Mononuclear cell (primary cell): ENCODE data around the gene POLR2J. TPM values are rescaled to one million over a fixed set of nuclear protein-coding genes. Genes with fewer than 3 reads are reported as not detected.
"Not testable (repeated sequence)": the region's sequence is repeated elsewhere in the genome, so short reads cannot be mapped to it uniquely, and the experiment has no call there.

Experiments used
- H3K27me3 ChIP-seq: 2 replicates; pipeline ENCODE4 v1.6.0; 2011; ENCODE audit warnings: low read length, control low read depth; ENCODE audit not compliant: insufficient read depth
- H3K4me1 ChIP-seq: 2 replicates; pipeline ENCODE4 v1.5.1; 2011; ENCODE audit warnings: mild to moderate bottlenecking, low read length, control low read depth; ENCODE audit not compliant: insufficient read depth
- H3K4me3 ChIP-seq: 2 replicates; pipeline ENCODE4 v1.5.1; 2011; ENCODE audit warnings: mild to moderate bottlenecking, low read length, moderate library complexity
- H3K9me3 ChIP-seq: 2 replicates; pipeline ENCODE4 v1.5.1; 2011; ENCODE audit warnings: low read depth, mild to moderate bottlenecking, control low read depth, low read length
- total RNA-seq: library from RNA; depleted of rRNA; stranded (reverse); fragments of >200 nt; gene quantifications from one replicate; pipeline ENCODE4 v1.2.3, GENCODE V29; 2012

The POLR2J gene
- total RNA-seq, 1 donor, result 31.6 TPM

DNA sequence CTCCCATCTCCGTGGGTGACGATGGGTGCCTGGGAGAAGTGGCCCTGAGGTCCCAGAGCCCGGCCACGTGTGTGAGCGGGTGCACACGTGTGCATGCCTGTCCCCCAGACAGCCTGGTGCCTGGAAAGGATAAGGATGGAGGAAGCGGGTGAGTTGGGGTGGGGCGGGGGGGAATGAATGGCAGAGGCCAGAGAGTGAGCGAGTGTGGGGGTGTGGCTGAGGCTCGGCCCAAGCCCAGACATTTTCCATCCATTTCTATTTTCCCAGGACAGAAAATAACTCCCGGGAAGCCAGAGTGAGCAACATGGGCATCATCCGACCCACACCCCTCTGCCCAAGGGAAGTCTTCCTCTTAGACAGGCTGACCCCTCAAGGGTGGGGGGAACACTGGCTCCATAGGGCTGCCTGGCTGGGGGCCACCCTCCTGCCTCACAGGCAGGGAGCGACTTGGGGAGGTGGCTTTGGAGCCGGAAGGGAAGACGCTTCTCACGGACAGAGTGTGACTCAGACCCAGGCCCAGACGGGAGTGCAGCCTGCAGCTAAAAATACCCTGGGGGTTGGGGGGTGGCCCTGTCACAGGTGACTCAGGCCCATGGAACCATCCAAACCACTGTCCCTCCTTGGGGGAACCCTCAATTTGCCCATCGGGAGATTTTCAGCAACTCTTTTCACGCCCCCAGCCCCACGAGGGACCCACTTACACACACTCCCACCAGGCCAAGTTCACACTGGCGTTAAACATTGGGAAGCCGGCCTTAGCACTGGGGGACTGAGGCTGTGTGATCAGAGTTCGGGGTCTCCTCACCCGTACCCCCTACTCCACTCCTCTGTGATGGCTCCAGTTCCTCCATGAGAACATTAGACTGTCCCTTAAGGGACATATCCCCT lies 26.8 kb upstream of the POLR2J start:
- H3K9me3 ChIP-seq, H3K4me3 ChIP-seq, H3K27me3 ChIP-seq, H3K4me1 ChIP-seq: not testable (repeated sequence)

DNA sequence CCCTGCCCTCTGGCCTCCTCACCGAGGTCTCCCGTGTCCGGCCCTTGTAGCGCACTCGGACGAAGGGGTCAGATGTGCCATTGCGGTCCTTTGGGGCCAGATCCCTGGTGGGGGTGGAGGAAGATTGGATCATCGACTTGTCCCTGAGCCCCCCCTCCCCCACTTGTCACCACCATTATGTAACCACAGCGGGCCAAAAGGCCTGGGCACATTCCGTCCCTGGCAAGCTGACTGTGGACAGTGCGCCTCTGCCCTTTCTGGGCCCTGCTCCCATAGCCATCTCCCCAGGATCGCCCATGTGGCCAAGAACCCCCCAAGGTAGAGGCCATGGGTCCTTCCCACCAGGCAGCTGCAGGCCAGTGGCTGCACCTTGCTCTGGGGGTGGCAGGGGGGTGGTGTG lies 24.4 kb upstream of the POLR2J start:
- H3K9me3 ChIP-seq, H3K27me3 ChIP-seq, H3K4me1 ChIP-seq, H3K4me3 ChIP-seq: not testable (repeated sequence)

DNA sequence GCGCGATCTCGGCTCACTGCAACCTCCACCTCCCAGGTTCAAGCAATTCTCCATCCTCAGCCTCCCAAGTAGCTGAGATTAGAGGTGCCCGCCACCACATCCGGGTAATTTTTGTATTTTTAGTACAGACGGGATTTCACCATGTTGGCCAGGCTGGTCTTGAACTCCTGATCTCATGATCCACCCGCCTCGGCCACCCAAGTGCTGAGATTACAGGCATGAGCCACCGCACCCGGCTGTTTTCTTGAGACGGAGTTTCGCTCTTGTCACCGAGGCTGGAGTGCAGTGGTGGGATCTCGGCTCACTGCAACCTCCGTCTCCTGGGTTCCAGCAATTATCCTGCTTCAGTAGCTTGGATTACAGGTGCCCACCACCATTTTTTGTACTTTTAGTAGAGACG lies 19.6 kb upstream of the POLR2J start:
- not testable (repeated sequence) for H3K9me3 ChIP-seq, H3K4me3 ChIP-seq, H3K27me3 ChIP-seq, H3K4me1 ChIP-seq

DNA sequence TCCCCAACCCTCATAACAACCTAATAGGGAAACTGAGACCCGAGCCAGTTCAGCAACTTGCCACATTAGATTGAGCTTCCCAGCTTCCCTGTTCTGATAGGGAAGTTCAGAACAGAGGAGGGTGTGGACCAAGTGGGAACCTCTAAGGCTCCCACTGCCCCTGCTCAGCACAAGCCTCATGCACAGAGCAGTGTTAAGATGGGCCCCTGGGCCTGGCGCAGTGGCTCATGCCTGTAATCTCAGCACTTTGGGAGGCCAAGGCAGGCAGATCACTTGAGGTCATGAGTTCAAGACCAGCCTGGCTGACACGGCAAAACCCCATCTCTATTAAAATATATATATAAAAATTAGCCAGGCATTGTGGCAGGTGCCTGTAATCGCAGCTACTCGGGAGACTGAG lies 18.6 kb upstream of the POLR2J start:
- H3K4me1 ChIP-seq, H3K4me3 ChIP-seq, H3K27me3 ChIP-seq, H3K9me3 ChIP-seq: not testable (repeated sequence)

DNA sequence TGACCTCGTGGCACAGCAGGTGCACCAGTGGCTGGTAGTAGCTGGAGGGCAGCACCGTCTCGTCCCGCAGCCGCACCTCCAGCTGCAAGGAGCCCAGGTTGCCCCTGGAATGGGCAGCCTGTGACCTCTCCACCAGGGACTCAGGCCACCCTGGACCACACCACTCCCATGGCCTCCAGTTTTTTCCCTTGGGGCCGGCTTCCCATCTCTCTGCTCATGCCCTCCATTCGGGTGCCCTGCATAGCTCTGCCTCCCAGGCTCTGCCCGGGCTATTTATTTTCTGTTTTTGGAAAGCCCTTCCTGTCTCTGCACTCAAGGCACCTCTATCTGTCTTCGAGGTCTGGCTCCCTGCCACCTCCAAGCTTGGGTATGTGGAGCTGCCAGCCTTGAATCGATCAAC lies 18.1 kb upstream of the POLR2J start:
- H3K4me1 ChIP-seq, H3K27me3 ChIP-seq, H3K9me3 ChIP-seq, H3K4me3 ChIP-seq: not testable (repeated sequence)

DNA sequence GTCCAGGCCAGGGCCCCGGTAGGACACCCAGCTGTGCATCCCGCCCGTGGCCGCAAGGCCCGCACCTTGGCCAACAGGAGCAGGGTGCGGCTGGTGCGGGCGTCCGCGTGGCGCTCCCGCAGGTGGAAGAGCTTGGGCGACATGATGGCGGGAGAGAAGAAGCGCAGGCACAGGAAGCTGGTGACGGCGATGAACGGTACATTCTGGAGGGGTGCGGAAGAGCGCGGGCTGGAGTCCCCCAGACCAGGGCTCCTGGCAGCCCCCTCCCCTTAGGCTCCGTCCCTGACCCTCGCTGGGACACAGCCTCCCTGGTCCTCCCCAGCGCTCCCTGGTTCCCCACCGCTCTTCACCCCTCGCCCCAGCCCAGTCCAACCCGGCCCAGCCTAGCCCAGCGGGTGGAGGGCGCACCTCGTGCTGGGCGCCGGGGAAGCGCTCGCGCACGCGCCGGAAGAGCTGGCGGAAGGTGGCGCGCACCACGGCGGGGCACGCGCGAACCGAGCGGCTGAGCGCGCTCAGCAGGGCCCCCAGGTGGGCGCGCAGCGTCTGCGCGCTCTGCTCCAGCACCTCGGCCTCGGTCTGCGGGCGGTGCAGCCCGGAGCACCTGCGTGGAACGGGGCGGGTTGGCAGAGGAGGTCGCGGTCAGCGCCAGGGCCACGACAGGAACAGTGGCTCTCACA lies 15.9 kb upstream of the POLR2J start:
- not testable (repeated sequence) for H3K4me3 ChIP-seq, H3K9me3 ChIP-seq, H3K27me3 ChIP-seq, H3K4me1 ChIP-seq

DNA sequence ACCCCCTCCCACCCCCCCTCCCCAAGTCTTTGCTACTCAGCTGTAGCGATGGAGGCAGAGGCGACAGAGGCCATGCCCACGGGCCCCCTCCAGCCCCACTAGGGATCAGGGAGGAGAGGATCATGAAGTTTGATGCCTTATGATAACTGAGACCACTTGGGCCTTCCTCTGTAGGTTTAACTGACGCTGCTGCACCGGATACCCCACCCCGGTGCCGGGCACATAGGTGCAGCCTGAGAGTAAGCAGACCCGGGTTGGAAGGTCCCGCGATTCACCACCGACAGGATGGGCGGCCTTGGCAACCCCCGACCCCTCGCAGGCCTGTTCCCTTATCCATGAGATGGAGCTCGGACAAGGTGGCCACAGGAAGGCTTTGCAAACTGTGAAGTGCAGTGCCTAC lies 15.3 kb upstream of the POLR2J start:
- H3K4me3 ChIP-seq, result peak overlapping the region; percentile 22
- H3K27me3 ChIP-seq, H3K9me3 ChIP-seq, H3K4me1 ChIP-seq: not testable (repeated sequence)

DNA sequence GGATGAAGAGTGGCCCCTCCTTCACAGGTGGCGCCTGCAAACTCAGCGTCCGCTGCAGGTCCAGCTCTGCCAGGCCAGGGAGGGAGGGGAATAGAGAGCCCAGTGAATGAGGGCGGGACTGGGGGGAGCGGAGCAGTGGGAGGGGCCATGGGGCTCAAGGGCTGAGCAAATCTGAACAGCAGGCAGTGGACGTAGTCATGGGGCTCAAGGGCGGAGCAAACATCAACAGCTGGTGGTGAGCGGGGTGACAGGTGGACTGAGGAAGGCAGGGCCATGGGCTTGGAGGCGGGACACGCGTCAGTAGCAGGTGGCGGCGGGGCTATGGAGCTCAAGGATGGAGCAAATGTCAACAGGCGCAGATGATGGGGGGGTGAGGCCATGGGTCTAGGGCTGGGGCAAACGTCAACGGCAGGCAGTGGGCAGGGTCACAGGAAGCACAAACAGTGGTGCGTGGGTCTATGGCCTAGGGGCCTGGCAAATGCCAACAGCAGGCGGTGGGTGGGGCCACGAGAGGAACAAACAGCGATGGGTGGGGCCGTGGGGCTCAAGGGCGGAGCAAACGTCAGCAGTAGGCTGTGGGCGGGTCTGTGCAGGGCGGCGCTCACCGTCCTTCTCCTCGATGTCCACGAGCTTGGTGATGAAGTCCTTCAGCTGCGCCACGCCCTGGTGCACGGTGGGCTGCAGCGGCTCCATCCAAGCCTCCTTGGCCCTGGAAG lies 14.7 kb upstream of the POLR2J start:
- H3K27me3 ChIP-seq, H3K4me3 ChIP-seq, H3K9me3 ChIP-seq, H3K4me1 ChIP-seq: not testable (repeated sequence)

DNA sequence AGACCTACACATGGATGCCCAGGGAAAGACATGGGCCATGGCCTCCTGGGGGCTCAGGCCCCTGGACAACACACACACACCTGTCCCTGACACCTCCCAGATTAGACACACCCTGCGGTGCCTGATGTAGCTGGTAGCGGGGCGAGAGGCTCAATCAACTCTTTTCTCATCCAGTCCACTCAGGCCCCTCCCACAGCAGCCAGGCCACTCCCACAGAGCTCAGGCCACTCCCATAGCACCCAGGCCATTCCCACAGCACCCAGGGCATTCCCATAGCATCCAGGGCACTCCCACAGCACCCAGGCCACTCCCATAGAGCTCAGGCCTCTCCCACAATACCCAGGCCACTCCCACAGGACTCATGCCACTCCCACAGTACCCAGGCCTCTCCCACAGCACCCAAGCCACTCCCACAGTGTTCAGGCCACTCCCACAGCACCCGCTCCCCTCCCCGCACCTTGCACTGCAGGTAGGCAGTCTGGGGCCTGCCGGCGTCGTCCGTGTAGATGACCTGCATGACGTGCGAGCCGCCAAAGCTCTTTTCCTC lies 11.9 kb upstream of the POLR2J start:
- not testable (repeated sequence) for H3K27me3 ChIP-seq, H3K4me3 ChIP-seq, H3K9me3 ChIP-seq, H3K4me1 ChIP-seq

DNA sequence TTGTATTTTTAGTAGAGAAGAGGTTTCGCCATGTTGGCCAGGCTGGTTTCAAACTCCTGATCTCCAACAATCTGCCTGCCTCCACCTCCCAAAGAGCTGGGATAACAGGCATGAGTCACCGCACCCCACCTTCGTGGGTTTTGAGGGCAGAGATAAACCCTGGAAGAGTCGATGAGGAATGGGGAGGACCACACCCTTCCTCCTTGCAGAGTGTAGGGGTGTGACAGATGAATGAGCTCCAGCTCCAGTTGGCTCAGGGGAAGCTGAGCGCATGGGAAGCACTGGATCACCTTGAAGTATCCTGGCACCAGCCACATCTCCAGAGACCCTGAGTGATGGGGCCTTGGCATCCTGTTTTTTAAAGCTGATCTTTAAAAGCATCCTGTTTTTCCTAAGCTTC lies 5.6 kb upstream of the POLR2J start:
- H3K9me3 ChIP-seq, H3K4me1 ChIP-seq, H3K4me3 ChIP-seq, H3K27me3 ChIP-seq: not testable (repeated sequence)

DNA sequence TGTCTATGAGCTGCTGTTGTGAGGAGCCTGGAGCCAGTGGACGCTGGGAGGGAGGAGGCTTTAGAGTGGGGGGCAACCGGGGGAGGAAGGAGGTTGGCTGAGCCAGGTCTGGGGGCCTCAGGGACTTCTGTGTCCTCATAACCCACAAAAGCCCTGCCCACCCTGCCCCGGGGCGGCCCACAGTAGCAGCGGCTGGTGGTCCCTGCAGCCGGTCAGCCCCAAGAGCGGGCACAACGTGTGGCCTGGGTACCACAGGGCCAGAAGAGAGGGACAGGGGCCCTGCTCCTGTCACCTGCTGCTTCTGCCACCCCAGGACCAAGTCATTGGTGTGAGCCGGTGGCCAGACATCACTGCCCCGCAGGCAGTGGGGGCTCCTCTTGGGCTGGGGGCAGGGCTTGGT lies 3.2 kb upstream of the POLR2J start:
- H3K4me3 ChIP-seq, H3K27me3 ChIP-seq, H3K4me1 ChIP-seq, H3K9me3 ChIP-seq: not testable (repeated sequence)

DNA sequence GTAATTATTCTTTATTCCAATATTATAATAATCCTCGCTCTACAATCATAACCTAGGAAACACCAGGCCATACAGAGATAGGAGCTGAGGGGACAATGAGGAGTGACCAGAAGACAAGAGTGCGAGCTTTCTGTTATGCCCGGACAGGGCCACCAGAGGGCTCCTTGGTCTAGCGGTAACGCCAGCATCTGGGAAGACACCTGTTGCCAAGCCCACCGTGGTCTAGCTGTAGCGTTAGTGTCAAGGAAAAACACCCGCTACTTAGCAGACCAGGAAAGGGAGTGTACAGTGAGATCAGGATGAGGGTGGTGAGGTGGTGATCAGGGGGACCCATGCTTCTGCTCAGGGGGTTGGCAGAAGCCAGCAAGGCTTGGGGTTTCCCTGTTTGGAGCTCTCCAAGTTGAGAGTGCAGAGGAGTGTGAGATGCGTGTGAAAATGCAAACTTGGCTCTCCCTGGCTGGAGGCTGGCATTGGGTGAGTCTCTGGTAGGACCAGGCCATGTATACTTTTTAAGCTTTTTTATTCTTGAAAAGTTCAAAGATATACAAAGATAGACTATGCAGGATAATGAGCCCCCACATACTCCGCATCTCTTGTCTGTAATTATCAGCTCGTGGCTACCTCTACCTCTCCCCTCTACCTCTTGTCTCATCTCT lies 1.4 kb upstream of the POLR2J start:
- not testable (repeated sequence) for H3K27me3 ChIP-seq, H3K9me3 ChIP-seq, H3K4me1 ChIP-seq, H3K4me3 ChIP-seq

DNA sequence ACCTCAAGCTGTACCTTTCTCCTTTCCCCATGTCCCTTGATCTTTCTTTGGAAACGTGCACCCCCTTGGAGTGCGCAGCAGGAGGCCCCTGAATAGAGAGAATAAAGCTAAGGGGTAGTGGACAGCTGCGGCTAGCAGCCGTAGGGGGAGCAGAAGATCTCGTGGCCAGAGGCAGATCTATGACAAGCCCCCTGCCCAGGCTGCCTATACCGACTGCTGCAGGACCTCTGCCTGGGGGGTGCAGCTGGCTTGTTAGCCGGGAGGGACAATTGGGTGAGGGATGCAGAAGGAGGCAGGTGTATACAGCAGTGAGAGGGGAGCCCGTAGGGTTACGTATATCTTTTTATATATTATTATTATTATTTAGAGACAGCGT lies 475 bp upstream of the POLR2J start:
- H3K9me3 ChIP-seq, H3K4me3 ChIP-seq, H3K27me3 ChIP-seq, H3K4me1 ChIP-seq: not testable (repeated sequence)

DNA sequence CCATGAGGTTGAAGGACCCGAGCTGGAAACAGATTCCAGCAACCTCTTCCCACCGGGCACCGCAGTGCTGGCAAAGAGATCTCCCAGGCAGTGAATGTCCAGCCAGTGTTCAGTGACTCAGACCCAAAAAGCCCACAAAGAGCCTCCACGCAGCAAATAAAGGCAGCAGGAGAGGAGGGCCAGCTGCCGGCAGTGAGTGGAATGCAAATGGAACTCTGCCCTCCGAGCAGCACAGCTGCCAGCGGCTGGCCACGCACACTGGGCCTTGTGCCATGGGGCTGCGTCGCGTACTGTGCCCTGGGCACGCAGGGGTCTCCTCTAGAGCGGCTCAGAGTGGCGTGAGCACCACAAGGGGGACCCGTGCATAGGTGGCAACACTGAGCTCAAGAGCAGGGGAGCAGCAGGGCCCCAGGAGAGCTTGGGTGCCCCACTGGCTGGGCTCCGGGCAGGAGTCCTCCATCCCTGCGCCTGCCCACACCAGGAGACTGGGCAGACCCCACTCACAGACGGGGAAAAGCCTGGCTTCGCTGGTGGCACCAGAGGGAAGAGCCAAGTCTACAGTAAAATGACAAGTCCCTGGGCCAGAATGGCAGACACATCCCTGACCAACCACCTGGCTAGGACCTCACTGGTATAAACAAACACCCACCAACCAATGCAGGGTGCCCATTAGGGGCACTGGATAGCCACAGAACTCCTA lies 3.8 kb downstream of the POLR2J start:
- H3K4me3 ChIP-seq, H3K4me1 ChIP-seq, H3K27me3 ChIP-seq, H3K9me3 ChIP-seq: not testable (repeated sequence)

DNA sequence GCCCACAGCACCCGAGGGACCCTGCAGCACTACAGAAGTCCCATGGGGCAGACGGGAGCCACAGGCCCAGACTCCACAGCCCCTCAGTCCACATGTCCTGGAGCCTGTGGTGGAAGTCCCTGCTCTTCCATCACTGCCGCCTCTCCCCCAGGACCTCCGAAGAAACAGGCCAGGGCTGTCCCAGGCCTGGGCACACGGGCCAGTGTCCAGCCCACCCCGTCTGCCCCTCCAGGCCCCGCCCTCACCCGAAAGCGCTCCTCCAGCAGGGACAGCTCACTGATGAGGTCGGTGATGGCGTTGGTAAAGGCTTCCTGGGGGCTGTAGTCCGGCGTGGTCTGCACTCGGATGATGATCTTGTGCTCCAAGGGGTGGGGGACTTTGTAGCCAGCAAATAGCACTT lies 4.6 kb downstream of the POLR2J start:
- H3K9me3 ChIP-seq, H3K4me1 ChIP-seq, H3K27me3 ChIP-seq, H3K4me3 ChIP-seq: not testable (repeated sequence)
